HepG2 (cell line): ENCODE results near the gene HNRNPL. TPM values are rescaled to one million over a fixed set of nuclear protein-coding genes. Genes with fewer than 3 reads are reported as not detected.

Source experiments
- ARID2 ChIP-seq: sonication (generic); formaldehyde crosslinking; IDR thresholded peaks from 2 replicates; pipeline ENCODE4 v1.8.1; 2022; ENCODE audit warnings: mild to moderate bottlenecking, missing genetic modification reagents, borderline replicate concordance
- ARID3A ChIP-seq: IDR thresholded peaks from 2 replicates; pipeline ENCODE4 v1.6.1; 2012; ENCODE audit warnings: low read depth, low read length, improper control_type of control experiment
- ATF3 ChIP-seq: sonication (generic); formaldehyde crosslinking; IDR thresholded peaks from 2 replicates; pipeline ENCODE4 v1.4.0; 2020; ENCODE audit warnings: missing genetic modification reagents
- CEBPB ChIP-seq: IDR thresholded peaks from 2 replicates; pipeline ENCODE4 v1.6.1; 2011; ENCODE audit warnings: low read depth, low read length, improper control_type of control experiment, borderline replicate concordance
- EEA1 ChIP-seq: sonication (generic); formaldehyde crosslinking; IDR thresholded peaks from 2 replicates; pipeline ENCODE4 v1.5.1; 2020; ENCODE audit warnings: mild to moderate bottlenecking, missing genetic modification reagents, borderline replicate concordance
- FOXC1 ChIP-seq: sonication (generic); formaldehyde crosslinking; IDR thresholded peaks from 2 replicates; pipeline ENCODE4 v1.8.0; 2022; ENCODE audit warnings: mild to moderate bottlenecking, missing genetic modification reagents, borderline replicate concordance
- HMGA1 ChIP-seq: sonication (generic); formaldehyde crosslinking; conservative IDR thresholded peaks from 2 replicates; pipeline ENCODE4 v1.4.0; 2020; ENCODE audit warnings: missing genetic modification reagents
- HOMEZ ChIP-seq: IDR thresholded peaks from 2 replicates; pipeline ENCODE4 v1.6.1; 2016; ENCODE audit warnings: low read depth
- IRF2 ChIP-seq: IDR thresholded peaks from 2 replicates; pipeline ENCODE4 v1.6.1; 2018; ENCODE audit warnings: missing genetic modification reagents, missing compliant biosample characterization
- KAT7 ChIP-seq: IDR thresholded peaks from 2 replicates; pipeline ENCODE4 v1.6.1; 2018; ENCODE audit warnings: borderline replicate concordance, missing compliant biosample characterization
- KLF12 ChIP-seq: sonication (generic); formaldehyde crosslinking; IDR thresholded peaks from 2 replicates; pipeline ENCODE4 v1.4.0; 2020; ENCODE audit warnings: missing genetic modification reagents, borderline replicate concordance
- NFKB2 ChIP-seq: sonication (generic); formaldehyde crosslinking; IDR thresholded peaks from 2 replicates; pipeline ENCODE4 v1.4.0; 2020; ENCODE audit warnings: missing genetic modification reagents, borderline replicate concordance
- PBX2 ChIP-seq: IDR thresholded peaks from 2 replicates; pipeline ENCODE4 v1.6.1; 2016; ENCODE audit warnings: control low read depth
- PCBP2 ChIP-seq: fragments of 200-400 bp; formaldehyde crosslinking; optimal IDR thresholded peaks from 2 replicates; pipeline ENCODE3; 2018; ENCODE audit warnings: low read length, low read depth; ENCODE audit not compliant: poor library complexity, severe bottlenecking
- STAG1 ChIP-seq: sonication (generic); formaldehyde crosslinking; IDR thresholded peaks from 2 replicates; pipeline ENCODE4 v1.4.0; 2020; ENCODE audit warnings: missing genetic modification reagents
- ZBTB21 ChIP-seq: sonication (generic); formaldehyde crosslinking; IDR thresholded peaks from 2 replicates; pipeline ENCODE4 v1.4.0; 2020; ENCODE audit warnings: missing genetic modification reagents
- ZBTB3 ChIP-seq: sonication (generic); formaldehyde crosslinking; IDR thresholded peaks from 2 replicates; pipeline ENCODE4 v1.4.0; 2020; ENCODE audit warnings: low read depth, mild to moderate bottlenecking, moderate library complexity, missing genetic modification reagents, borderline replicate concordance
- ZBTB8A ChIP-seq: sonication (generic); formaldehyde crosslinking; IDR thresholded peaks from 2 replicates; pipeline ENCODE4 v1.4.0; 2020; ENCODE audit warnings: mild to moderate bottlenecking, low read depth, missing genetic modification reagents, borderline replicate concordance
- ZFP36L1 ChIP-seq: sonication (generic); formaldehyde crosslinking; IDR thresholded peaks from 2 replicates; pipeline ENCODE4 v1.8.0; 2022; ENCODE audit warnings: mild to moderate bottlenecking, missing genetic modification reagents, moderate library complexity
- ZNF12 ChIP-seq: sonication (generic); formaldehyde crosslinking; IDR thresholded peaks from 2 replicates; pipeline ENCODE4 v1.5.0; 2020; ENCODE audit warnings: missing genetic modification reagents
- ZNF232 ChIP-seq: sonication (generic); formaldehyde crosslinking; IDR thresholded peaks from 2 replicates; pipeline ENCODE4 v1.4.0; 2020; ENCODE audit warnings: missing genetic modification reagents, borderline replicate concordance
- ZNF264 ChIP-seq: sonication (generic); formaldehyde crosslinking; IDR thresholded peaks from 2 replicates; pipeline ENCODE4 v1.4.0; 2020; ENCODE audit warnings: missing genetic modification reagents
- ZNF292 ChIP-seq: sonication (generic); formaldehyde crosslinking; IDR thresholded peaks from 2 replicates; pipeline ENCODE4 v1.8.1; 2022; ENCODE audit warnings: mild to moderate bottlenecking, low read depth, missing genetic modification reagents, borderline replicate concordance
- ZNF496 ChIP-seq: sonication (generic); formaldehyde crosslinking; IDR thresholded peaks from 2 replicates; pipeline ENCODE4 v1.8.1; 2023; ENCODE audit warnings: mild to moderate bottlenecking, moderate library complexity, missing genetic modification reagents; ENCODE audit not compliant: insufficient replicate concordance
- ZNF564 ChIP-seq: sonication (generic); formaldehyde crosslinking; IDR thresholded peaks from 2 replicates; pipeline ENCODE4 v1.8.1; 2023; ENCODE audit warnings: mild to moderate bottlenecking, missing genetic modification reagents
- ZNF619 ChIP-seq: sonication (generic); formaldehyde crosslinking; IDR thresholded peaks from 2 replicates; pipeline ENCODE4 v1.4.0; 2020; ENCODE audit warnings: mild to moderate bottlenecking, missing genetic modification reagents
- ZNF788 ChIP-seq: sonication (generic); formaldehyde crosslinking; IDR thresholded peaks from 2 replicates; pipeline ENCODE4 v1.5.0; 2020; ENCODE audit warnings: mild to moderate bottlenecking, missing genetic modification reagents, borderline replicate concordance
- polyA plus RNA-seq, 8 experiments: library from polyadenylated mRNA; depleted of rRNA in 3 of 8; stranded (reverse) in 7 of 8; unstranded in 1 of 8; fragments of >200 nt; fragmentation: Illumina TruSeq in 4 of 8; extraction: Trizol in 4 of 8; gene quantifications; 2 replicates each; pipeline versions ENCODE4 v1.2.1 to v1.2.3, GENCODE V29; 2011 to 2016; ENCODE audit warnings: low read depth in 4 of 8, missing spikeins in 1 of 8, mixed read lengths in 1 of 8; ENCODE audit not compliant: insufficient read depth in 1 of 8
- total RNA-seq, 5 experiments: library from RNA; depleted of rRNA; stranded (reverse); fragments of >200 nt; fragmentation: Illumina TruSeq; extraction: Trizol; gene quantifications; 2 replicates each; pipeline ENCODE4 v1.2.3, GENCODE V29; 2016; ENCODE audit warnings: low read depth in 1 of 5

The HNRNPL gene
- total and polyA plus RNA-seq, 2 of the 13 experiments (the other 11 are each of a cell fraction or from before 2014, with no cell fraction given), result 156 to 278 TPM

GRCh38 chr19:38851622-38852230 is 1.9 kb upstream of the HNRNPL start (continued):
- TF ChIP-seq ZNF232 (CRISPR knock-in tag) (no peak), NFKB2 (CRISPR knock-in tag) (peak; percentile 76; the same call in 1 of the 2 replicates), EEA1 (CRISPR knock-in tag) (0 out of 2 replicates have a peak, but pooled peaks have one; percentile 63), KLF12 (CRISPR knock-in tag) (peak; percentile 62; the same call in 1 of the 2 replicates), ZBTB21 (CRISPR knock-in tag) (no peak), HMGA1 (CRISPR knock-in tag) (no peak), ARID3A (no peak; the same call in 1 of the 2 replicates), ZBTB8A (no peak), ZNF564 (CRISPR knock-in tag) (no peak), FOXC1 (CRISPR knock-in tag) (no peak), IRF2 (CRISPR knock-in tag) (peak; percentile 64; the same call in 1 of the 2 replicates), ZNF619 (CRISPR knock-in tag) (no peak), ZBTB3 (CRISPR knock-in tag) (no peak), KAT7 (no peak), ATF3 (CRISPR knock-in tag) (no peak; the same call in 1 of the 2 replicates), PCBP2 (no peak), CEBPB (no peak), ZNF292 (no peak), ARID2 (CRISPR knock-in tag) (no peak), ZNF496 (CRISPR knock-in tag) (no peak), STAG1 (CRISPR knock-in tag) (no peak), ZFP36L1 (CRISPR knock-in tag) (peak; percentile 79; the same call in 1 of the 2 replicates), ZNF264 (CRISPR knock-in tag) (no peak), HOMEZ (CRISPR knock-in tag) (no peak; the same call in 1 of the 2 replicates), ZNF12 (CRISPR knock-in tag) (no peak), PBX2 (CRISPR knock-in tag) (no peak), ZNF788 (CRISPR knock-in tag) (peak; percentile 75; the same call in 1 of the 2 replicates)
